NCI-H526 (cell line): ENCODE measurements around the gene CFAP97D1.
A peak's percentile ranks its signal among the peaks of the same experiment; 100 is the strongest.

ENCODE experiments used
- DNase-seq, 2 experiments: peaks; one replicate each; lab custom pipeline; 2025; lab: John Stamatoyannopoulos, UW

CFAP97D1 gene

GRCh38 chr17:43826206-43826605, 46.0 kb downstream of the CFAP97D1 start:
- no peak for DNase-seq

- no peak for DNase-seq
Observed at GRCh38 chr17:43827596-43827995, 47.4 kb downstream of the CFAP97D1 start.

- DNase-seq, result no peak
Observed at GRCh38 chr17:43829738-43830137, 49.5 kb downstream of the CFAP97D1 start.

- peak; percentile 72 to 83 for DNase-seq
Observed at GRCh38 chr17:43830510-43831140, 50.4 kb downstream of the CFAP97D1 start.

- DNase-seq, result no peak
Observed at GRCh38 chr17:43831633-43832032, 51.4 kb downstream of the CFAP97D1 start.

- peak in 1 of 2 experiments; percentile 45 for DNase-seq
Observed at GRCh38 chr17:43832168-43832975, 52.1 kb downstream of the CFAP97D1 start.

- peak; percentile 11 to 78 for DNase-seq
Observed at GRCh38 chr17:43832976-43833829, 53.0 kb downstream of the CFAP97D1 start, which contains the start of gene MPP3. MPP3 (minus strand) TSS chr17:43833146; CDS start chr17:43831906, 1,240 bp downstream.

GRCh38 chr17:43834106-43834505, 53.9 kb downstream of the CFAP97D1 start:
- DNase-seq, result no peak
